ENCODE results near the gene KIRREL3. TPM values are rescaled to one million over a fixed set of nuclear protein-coding genes. Genes with fewer than 3 reads are reported as not detected.

Gene KIRREL3
- total RNA-seq, 1 experiment from 2014 or later = 2.2 TPM

GRCh38 chr11:126615845-126616244 lies 384.7 kb downstream of the KIRREL3 start:
- no peaks in the 10 kb centered on the region for H3K36me3 ChIP-seq (ENCODE audit: low read depth)
- no peak overlapping the region for H2AFZ ChIP-seq
- intact Hi-C loops (cut with micrococcal nuclease; ENCODE audit: unreplicated experiment) = no loop called here
- TF ChIP-seq EZH2 (IDR thresholded peaks at IDR 0.05; ENCODE audit: low read depth) (no peak), CTCF (conservative IDR thresholded peaks at IDR 0.05) (no peak)
- ChIA-PET CTCF (no interaction called here), POLR2A (ENCODE audit: unreplicated experiment) (interaction anchor here (0.6 kb wide), 1 partner anchor 845 kb away, joined by 6 read pairs; no protein-coding TSS in a partner anchor)
- no TSS peak for BruUV-seq (replicated peaks)
- H3K4me3 ChIP-seq = no peak overlapping the region
- H3K4me2 ChIP-seq = no peak overlapping the region
- peaks cover 77% of the 10 kb centered on the region for H3K27me3 ChIP-seq (ENCODE audit: insufficient read depth, low read depth)
- no peaks in the 10 kb centered on the region for H3K9me3 ChIP-seq (ENCODE audit: insufficient read depth, low read depth)
- no peaks in the 10 kb centered on the region for H3F3A ChIP-seq (ENCODE audit: insufficient read depth, low read depth)
- H3K4me1 ChIP-seq (replicated peaks; ENCODE audit: insufficient read depth) = no peaks in the 10 kb centered on the region
- no peak overlapping the region for H3K27ac ChIP-seq
- no peak for DNase-seq
- H3K79me2 ChIP-seq (ENCODE audit: low read depth) = no peaks in the 10 kb centered on the region
- H4K20me1 ChIP-seq (ENCODE audit: insufficient read depth) = no peaks in the 10 kb centered on the region
- no peaks in the 10 kb centered on the region for H3K9me2 ChIP-seq (ENCODE audit: insufficient read depth)

- Histone ChIP-seq H3K79me2 (ENCODE audit: low read depth) (no peaks in the 10 kb centered on the region), H3K36me3 (ENCODE audit: low read depth) (no peaks in the 10 kb centered on the region), H3K4me1 (replicated peaks; ENCODE audit: insufficient read depth) (no peaks in the 10 kb centered on the region), H4K20me1 (ENCODE audit: insufficient read depth) (no peaks in the 10 kb centered on the region), H2AFZ (no peak overlapping the region), H3F3A (ENCODE audit: insufficient read depth, low read depth) (no peaks in the 10 kb centered on the region), H3K9me3 (ENCODE audit: insufficient read depth, low read depth) (no peaks in the 10 kb centered on the region), H3K27ac (no peak overlapping the region), H3K9me2 (ENCODE audit: insufficient read depth) (no peaks in the 10 kb centered on the region), H3K27me3 (ENCODE audit: insufficient read depth, low read depth) (peaks cover 90% of the 10 kb centered on the region), H3K4me2 (no peak overlapping the region), H3K4me3 (no peak overlapping the region)
- CTCF ChIA-PET = no interaction called here
- intact Hi-C loops (cut with micrococcal nuclease; ENCODE audit: unreplicated experiment) = no loop called here
- TF ChIP-seq EZH2 (IDR thresholded peaks at IDR 0.05; ENCODE audit: low read depth) (no peak), CTCF (conservative IDR thresholded peaks at IDR 0.05) (no peak)
- DNase-seq = no peak
- POLR2A ChIA-PET (ENCODE audit: unreplicated experiment) = no interaction called here
- no TSS peak for BruUV-seq (replicated peaks)
Observed at GRCh38 chr11:126613272-126613671, 387.3 kb downstream of the KIRREL3 start.

- no TSS peak for BruUV-seq (replicated peaks)
- peaks cover 96% of the 10 kb centered on the region for H3K27me3 ChIP-seq (ENCODE audit: insufficient read depth, low read depth)
- no peak for DNase-seq
- no peak overlapping the region for H2AFZ ChIP-seq
- ChIA-PET POLR2A (ENCODE audit: unreplicated experiment) (no interaction called here), CTCF (no interaction called here)
- TF ChIP-seq EZH2 (IDR thresholded peaks at IDR 0.05; ENCODE audit: low read depth) (no peak), CTCF (conservative IDR thresholded peaks at IDR 0.05) (no peak)
- no peaks in the 10 kb centered on the region for H3K36me3 ChIP-seq (ENCODE audit: low read depth)
- H4K20me1 ChIP-seq (ENCODE audit: insufficient read depth) = no peaks in the 10 kb centered on the region
- no peak overlapping the region for H3K4me3 ChIP-seq
- H3K4me2 ChIP-seq = no peak overlapping the region
- no peak overlapping the region for H3K27ac ChIP-seq
- no peaks in the 10 kb centered on the region for H3K79me2 ChIP-seq (ENCODE audit: low read depth)
- no peaks in the 10 kb centered on the region for H3K9me2 ChIP-seq (ENCODE audit: insufficient read depth)
- H3K4me1 ChIP-seq (replicated peaks; ENCODE audit: insufficient read depth) = no peaks in the 10 kb centered on the region
- H3K9me3 ChIP-seq (ENCODE audit: insufficient read depth, low read depth) = no peaks in the 10 kb centered on the region
- no peaks in the 10 kb centered on the region for H3F3A ChIP-seq (ENCODE audit: insufficient read depth, low read depth)
- intact Hi-C loops (cut with micrococcal nuclease; ENCODE audit: unreplicated experiment) = no loop called here
Observed at GRCh38 chr11:126612671-126613070, 387.9 kb downstream of the KIRREL3 start.
